Hepatocyte (in vitro differentiated cells): Measurements from ENCODE around the gene COPRS. TPM values are rescaled to one million over a fixed set of nuclear protein-coding genes. Genes with fewer than 3 reads are reported as not detected.

Experiments
- DNase-seq: peaks from one replicate; pipeline ENCODE4 v3.0.0-alpha.2; 2016; ENCODE audit warnings: low spot score
- H2AFZ ChIP-seq: fragments of 200-600 bp; sonication (generic); 2 replicates; pipeline ENCODE4 v1.6.0; 2016; ENCODE audit warnings: antibody characterized with exemption, mild to moderate bottlenecking
- H3K27ac ChIP-seq: fragments of 200-600 bp; sonication (generic); 2 replicates; pipeline ENCODE4 v1.5.1; 2016; ENCODE audit warnings: mild to moderate bottlenecking
- H3K27me3 ChIP-seq: fragments of 200-600 bp; sonication (generic); 2 replicates; pipeline ENCODE4 v1.6.1; 2016
- H3K36me3 ChIP-seq: fragments of 200-600 bp; sonication (generic); replicated peaks from 2 replicates; pipeline ENCODE4 v1.5.1; 2016; ENCODE audit warnings: low read depth; ENCODE audit not compliant: insufficient read depth
- H3K4me1 ChIP-seq: fragments of 200-600 bp; sonication (generic); 2 replicates; pipeline ENCODE4 v1.5.1; 2016; ENCODE audit warnings: mild to moderate bottlenecking, moderate library complexity; ENCODE audit not compliant: insufficient read depth
- H3K4me2 ChIP-seq: fragments of 200-600 bp; sonication (generic); 2 replicates; pipeline ENCODE4 v1.6.0; 2016
- H3K4me3 ChIP-seq: fragments of 200-600 bp; sonication (generic); 2 replicates; pipeline ENCODE4 v1.5.1; 2016; ENCODE audit warnings: mild to moderate bottlenecking
- H3K79me2 ChIP-seq: fragments of 200-600 bp; sonication (generic); 2 replicates; pipeline ENCODE4 v1.6.0; 2017; ENCODE audit warnings: mild to moderate bottlenecking
- H3K9me2 ChIP-seq: fragments of 200-600 bp; sonication (generic); replicated peaks from 2 replicates; pipeline ENCODE4 v1.6.0; 2017; ENCODE audit warnings: mild to moderate bottlenecking; ENCODE audit not compliant: insufficient read depth
- H3K9me3 ChIP-seq: fragments of 200-600 bp; sonication (generic); 2 replicates; pipeline ENCODE4 v1.5.1; 2016; ENCODE audit warnings: low read depth, mild to moderate bottlenecking
- H4K20me1 ChIP-seq: fragments of 200-600 bp; sonication (generic); 2 replicates; pipeline ENCODE4 v1.6.0; 2016; ENCODE audit warnings: mild to moderate bottlenecking; ENCODE audit not compliant: insufficient read depth, poor library complexity, severe bottlenecking
- EZH2 ChIP-seq: fragments of 200-600 bp; sonication (generic); IDR thresholded peaks from 2 replicates; pipeline ENCODE4 v1.6.1; 2016; ENCODE audit warnings: antibody characterized with exemption, mild to moderate bottlenecking, borderline replicate concordance
- EZH2phosphoT487 ChIP-seq: fragments of 200-600 bp; sonication (generic); IDR thresholded peaks from one replicate; pipeline ENCODE4 v1.6.1; 2018; ENCODE audit warnings: antibody characterized with exemption, mild to moderate bottlenecking, low read depth, moderate library complexity; ENCODE audit not compliant: unreplicated experiment, severe bottlenecking
- WGBS: methylation state at CpG from one replicate; pipeline ENCODE4 v1.1.6; 2016; ENCODE audit warnings: low lambda C conversion rate; ENCODE audit errors: missing lambda C conversion rate; 5-methylcytosine and 5-hydroxymethylcytosine counted together
- polyA plus RNA-seq: library from polyadenylated mRNA; unstranded; fragments of >200 nt; fragmentation: Nextera tagmentation; extraction: Ambion mirVana; gene quantifications from 2 replicates; pipeline ENCODE4 v1.2.1, GENCODE V29; 2016
- total RNA-seq: library from RNA; depleted of rRNA; stranded (reverse); fragments of >200 nt; gene quantifications from 2 replicates; pipeline ENCODE4 v1.2.3, GENCODE V29; 2014
- TF ChIP-seq, protein P1 (sequence below): fragments of 200-600 bp; sonication (generic); IDR thresholded peaks from 2 replicates; pipeline ENCODE4 v1.5.1; 2016; ENCODE audit warnings: antibody characterized with exemption, mild to moderate bottlenecking; ENCODE audit not compliant: poor library complexity

The COPRS gene
- total and polyA plus RNA-seq, 2 experiments from 2014 or later: 54.3 to 74.7 TPM

GRCh38 chr17:31807846-31808245, 51.2 kb downstream of the COPRS start:
- Histone ChIP-seq H3K79me2 (no peaks in the 10 kb centered on the region), H3K9me2 (no peaks in the 10 kb centered on the region), H3K27ac (peak overlapping the region; percentile 66), H3K4me1 (peaks cover 7% of the 10 kb centered on the region), H3K9me3 (no peaks in the 10 kb centered on the region), H3K4me2 (no peak overlapping the region), H4K20me1 (no peaks in the 10 kb centered on the region), H3K4me3 (no peak overlapping the region), H3K36me3 (no peaks in the 10 kb centered on the region), H3K27me3 (no peaks in the 10 kb centered on the region), H2AFZ (no peak overlapping the region)
- TF ChIP-seq EZH2phosphoT487: no peak
- TF ChIP-seq EZH2: no peak
- TF ChIP-seq, protein P1, sequence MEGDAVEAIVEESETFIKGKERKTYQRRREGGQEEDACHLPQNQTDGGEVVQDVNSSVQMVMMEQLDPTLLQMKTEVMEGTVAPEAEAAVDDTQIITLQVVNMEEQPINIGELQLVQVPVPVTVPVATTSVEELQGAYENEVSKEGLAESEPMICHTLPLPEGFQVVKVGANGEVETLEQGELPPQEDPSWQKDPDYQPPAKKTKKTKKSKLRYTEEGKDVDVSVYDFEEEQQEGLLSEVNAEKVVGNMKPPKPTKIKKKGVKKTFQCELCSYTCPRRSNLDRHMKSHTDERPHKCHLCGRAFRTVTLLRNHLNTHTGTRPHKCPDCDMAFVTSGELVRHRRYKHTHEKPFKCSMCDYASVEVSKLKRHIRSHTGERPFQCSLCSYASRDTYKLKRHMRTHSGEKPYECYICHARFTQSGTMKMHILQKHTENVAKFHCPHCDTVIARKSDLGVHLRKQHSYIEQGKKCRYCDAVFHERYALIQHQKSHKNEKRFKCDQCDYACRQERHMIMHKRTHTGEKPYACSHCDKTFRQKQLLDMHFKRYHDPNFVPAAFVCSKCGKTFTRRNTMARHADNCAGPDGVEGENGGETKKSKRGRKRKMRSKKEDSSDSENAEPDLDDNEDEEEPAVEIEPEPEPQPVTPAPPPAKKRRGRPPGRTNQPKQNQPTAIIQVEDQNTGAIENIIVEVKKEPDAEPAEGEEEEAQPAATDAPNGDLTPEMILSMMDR: no peak
- DNase-seq: no peak

DNA sequence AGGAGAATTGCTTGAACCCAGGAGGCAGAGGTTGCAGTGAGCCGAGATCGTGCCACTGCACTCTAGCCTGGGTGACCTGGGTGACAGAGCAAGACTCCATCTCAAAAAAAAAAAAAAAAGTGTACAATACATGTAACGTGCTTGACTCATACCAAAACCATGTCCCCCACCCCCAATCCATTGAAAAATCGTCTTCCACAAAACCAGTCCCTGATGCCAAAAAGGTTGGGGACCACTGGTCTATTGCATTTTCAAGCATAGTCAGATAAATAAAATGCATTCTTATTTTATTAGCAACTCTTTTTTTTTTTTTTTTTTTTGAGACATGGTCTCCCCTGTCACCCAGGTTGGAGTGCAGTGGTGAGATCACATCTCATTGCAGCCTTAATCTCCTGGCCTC, 52.1 kb downstream of the COPRS start:
- TF ChIP-seq EZH2phosphoT487 (no peak), EZH2 (no peak)
- TF ChIP-seq, protein P1: no peak
- no peaks in the 10 kb centered on the region for H3K9me2 ChIP-seq
- H3K4me2 ChIP-seq: no peak overlapping the region
- WGBS: 87% methylated on average over 4 of the region's 4 CpGs
- H3K4me3 ChIP-seq: no peak overlapping the region
- no peak overlapping the region for H3K27ac ChIP-seq
- no peaks in the 10 kb centered on the region for H3K27me3 ChIP-seq
- H3K9me3 ChIP-seq: no peaks in the 10 kb centered on the region
- H4K20me1 ChIP-seq: no peaks in the 10 kb centered on the region
- H3K79me2 ChIP-seq: no peaks in the 10 kb centered on the region
- peaks cover 7% of the 10 kb centered on the region for H3K4me1 ChIP-seq
- no peak for DNase-seq
- no peaks in the 10 kb centered on the region for H3K36me3 ChIP-seq
- no peak overlapping the region for H2AFZ ChIP-seq

- Histone ChIP-seq H3K36me3 (no peaks in the 10 kb centered on the region), H3K79me2 (no peaks in the 10 kb centered on the region), H3K9me2 (no peaks in the 10 kb centered on the region), H2AFZ (no peak overlapping the region), H3K4me1 (peaks cover 7% of the 10 kb centered on the region), H3K4me2 (peak overlapping the region; percentile 46), H3K27me3 (no peaks in the 10 kb centered on the region), H3K9me3 (no peaks in the 10 kb centered on the region), H4K20me1 (no peaks in the 10 kb centered on the region), H3K4me3 (no peak overlapping the region), H3K27ac (peak overlapping the region; percentile 65)
- peak; percentile 76 for DNase-seq
- TF ChIP-seq EZH2phosphoT487 (no peak), EZH2 (no peak)
- TF ChIP-seq, protein P1: no peak
- whole genome bisulfite sequencing: 37% methylated on average over 11 of the region's 11 CpGs
These were observed 55.4 kb downstream of the COPRS start for GRCh38 chr17:31803494-31804213.
